ENCODE data around the gene SVIL. TPM values are rescaled to one million over a fixed set of nuclear protein-coding genes. Genes with fewer than 3 reads are reported as not detected.
"Not testable (repeated sequence)": the region's sequence is repeated elsewhere in the genome, so short reads cannot be mapped to it uniquely, and the experiment has no call there.

Gene SVIL
- total RNA-seq, 1 experiment from 2014 or later: 14.5 TPM

GRCh38 chr10:29609696-29610095, 25.1 kb downstream of the SVIL start:
- H3K27me3 ChIP-seq (ENCODE audit: control insufficient read depth, insufficient read depth, low read length): no peaks in the 10 kb centered on the region
- H3K4me3 ChIP-seq (ENCODE audit: insufficient read depth, low read depth, low read length): no peak overlapping the region
- DNase-seq: no peak
- H3K36me3 ChIP-seq (replicated peaks; ENCODE audit: control insufficient read depth, insufficient read depth, low read length): no peaks in the 10 kb centered on the region

GRCh38 chr10:29608476-29609301, 26.1 kb downstream of the SVIL start:
- Histone ChIP-seq H3K27me3 (ENCODE audit: control insufficient read depth, insufficient read depth, low read length) (no peaks in the 10 kb centered on the region), H3K4me3 (ENCODE audit: insufficient read depth, low read depth, low read length) (no peak overlapping the region), H3K36me3 (replicated peaks; ENCODE audit: control insufficient read depth, insufficient read depth, low read length) (no peaks in the 10 kb centered on the region)
- DNase-seq: no peak

GRCh38 chr10:29608062-29608461, 26.7 kb downstream of the SVIL start:
- Histone ChIP-seq H3K27me3 (ENCODE audit: control insufficient read depth, insufficient read depth, low read length) (no peaks in the 10 kb centered on the region), H3K36me3 (replicated peaks; ENCODE audit: control insufficient read depth, insufficient read depth, low read length) (no peaks in the 10 kb centered on the region), H3K4me3 (ENCODE audit: insufficient read depth, low read depth, low read length) (no peak overlapping the region)
- peak; percentile 51 for DNase-seq

GRCh38 chr10:29607576-29607975, 27.2 kb downstream of the SVIL start:
- Histone ChIP-seq H3K4me3 (ENCODE audit: insufficient read depth, low read depth, low read length) (no peak overlapping the region), H3K27me3 (ENCODE audit: control insufficient read depth, insufficient read depth, low read length) (no peaks in the 10 kb centered on the region), H3K36me3 (replicated peaks; ENCODE audit: control insufficient read depth, insufficient read depth, low read length) (no peaks in the 10 kb centered on the region)
- no peak for DNase-seq

GRCh38 chr10:29606693-29607092, 28.1 kb downstream of the SVIL start:
- not testable (repeated sequence) for DNase-seq; H3K27me3 ChIP-seq (ENCODE audit: control insufficient read depth, insufficient read depth, low read length)

GRCh38 chr10:29604291-29604825, 30.4 kb downstream of the SVIL start:
- Histone ChIP-seq H3K4me3 (ENCODE audit: insufficient read depth, low read depth, low read length) (no peak overlapping the region), H3K36me3 (replicated peaks; ENCODE audit: control insufficient read depth, insufficient read depth, low read length) (no peaks in the 10 kb centered on the region), H3K27me3 (ENCODE audit: control insufficient read depth, insufficient read depth, low read length) (no peaks in the 10 kb centered on the region)
- DNase-seq: no peak

More at GRCh38 chr10:29606693-29607092, 28.1 kb downstream of the SVIL start:
- H3K36me3 ChIP-seq (replicated peaks; ENCODE audit: control insufficient read depth, insufficient read depth, low read length); H3K4me3 ChIP-seq (ENCODE audit: insufficient read depth, low read depth, low read length): not testable (repeated sequence)

- Histone ChIP-seq H3K4me3 (ENCODE audit: insufficient read depth, low read depth, low read length) (no peak overlapping the region), H3K36me3 (replicated peaks; ENCODE audit: control insufficient read depth, insufficient read depth, low read length) (no peaks in the 10 kb centered on the region), H3K27me3 (ENCODE audit: control insufficient read depth, insufficient read depth, low read length) (no peaks in the 10 kb centered on the region)
- DNase-seq: no peak
Observed at GRCh38 chr10:29603223-29603896, 31.4 kb downstream of the SVIL start.

GRCh38 chr10:29600821-29601220, 34.0 kb downstream of the SVIL start:
- H3K27me3 ChIP-seq (ENCODE audit: control insufficient read depth, insufficient read depth, low read length): no peaks in the 10 kb centered on the region
- H3K4me3 ChIP-seq (ENCODE audit: insufficient read depth, low read depth, low read length): no peak overlapping the region
- H3K36me3 ChIP-seq (replicated peaks; ENCODE audit: control insufficient read depth, insufficient read depth, low read length): no peaks in the 10 kb centered on the region
- DNase-seq: no peak

GRCh38 chr10:29600067-29600466, 34.7 kb downstream of the SVIL start:
- Histone ChIP-seq H3K27me3 (ENCODE audit: control insufficient read depth, insufficient read depth, low read length) (no peaks in the 10 kb centered on the region), H3K4me3 (ENCODE audit: insufficient read depth, low read depth, low read length) (no peak overlapping the region), H3K36me3 (replicated peaks; ENCODE audit: control insufficient read depth, insufficient read depth, low read length) (no peaks in the 10 kb centered on the region)
- DNase-seq: no peak

- DNase-seq: no peak
- H3K36me3 ChIP-seq (replicated peaks; ENCODE audit: control insufficient read depth, insufficient read depth, low read length): no peaks in the 10 kb centered on the region
- H3K27me3 ChIP-seq (ENCODE audit: control insufficient read depth, insufficient read depth, low read length): no peaks in the 10 kb centered on the region
- H3K4me3 ChIP-seq (ENCODE audit: insufficient read depth, low read depth, low read length): no peak overlapping the region
Observed at GRCh38 chr10:29598851-29599311, 35.9 kb downstream of the SVIL start.

- Histone ChIP-seq H3K27me3 (ENCODE audit: control insufficient read depth, insufficient read depth, low read length) (no peaks in the 10 kb centered on the region), H3K4me3 (ENCODE audit: insufficient read depth, low read depth, low read length) (no peak overlapping the region), H3K36me3 (replicated peaks; ENCODE audit: control insufficient read depth, insufficient read depth, low read length) (no peaks in the 10 kb centered on the region)
- no peak for DNase-seq
Observed at GRCh38 chr10:29596826-29597225, 37.9 kb downstream of the SVIL start.

GRCh38 chr10:29596356-29596755, 38.4 kb downstream of the SVIL start:
- no peak overlapping the region for H3K4me3 ChIP-seq (ENCODE audit: insufficient read depth, low read depth, low read length)
- DNase-seq: no peak

GRCh38 chr10:29595636-29596225, 39.0 kb downstream of the SVIL start:
- no peaks in the 10 kb centered on the region for H3K36me3 ChIP-seq (replicated peaks; ENCODE audit: control insufficient read depth, insufficient read depth, low read length)
- H3K27me3 ChIP-seq (ENCODE audit: control insufficient read depth, insufficient read depth, low read length): no peaks in the 10 kb centered on the region
- no peak overlapping the region for H3K4me3 ChIP-seq (ENCODE audit: insufficient read depth, low read depth, low read length)
- DNase-seq: no peak

More at GRCh38 chr10:29596356-29596755, 38.4 kb downstream of the SVIL start:
- H3K27me3 ChIP-seq (ENCODE audit: control insufficient read depth, insufficient read depth, low read length): no peaks in the 10 kb centered on the region
- H3K36me3 ChIP-seq (replicated peaks; ENCODE audit: control insufficient read depth, insufficient read depth, low read length): no peaks in the 10 kb centered on the region

GRCh38 chr10:29595146-29595545, 39.6 kb downstream of the SVIL start:
- no peaks in the 10 kb centered on the region for H3K27me3 ChIP-seq (ENCODE audit: control insufficient read depth, insufficient read depth, low read length)
- no peak overlapping the region for H3K4me3 ChIP-seq (ENCODE audit: insufficient read depth, low read depth, low read length)
- H3K36me3 ChIP-seq (replicated peaks; ENCODE audit: control insufficient read depth, insufficient read depth, low read length): no peaks in the 10 kb centered on the region
- no peak for DNase-seq

GRCh38 chr10:29591651-29591968, 43.2 kb downstream of the SVIL start:
- Histone ChIP-seq H3K27me3 (ENCODE audit: control insufficient read depth, insufficient read depth, low read length) (no peaks in the 10 kb centered on the region), H3K36me3 (replicated peaks; ENCODE audit: control insufficient read depth, insufficient read depth, low read length) (no peaks in the 10 kb centered on the region), H3K4me3 (ENCODE audit: insufficient read depth, low read depth, low read length) (no peak overlapping the region)
- no peak for DNase-seq

Measured in H7 (cell line).